PFSK-1 (cell line): ENCODE data around the gene ABCB8.

ENCODE experiments used
- FOXP2 ChIP-seq: optimal IDR thresholded peaks from 2 replicates; pipeline ENCODE3; 2011; ENCODE audit warnings: borderline replicate concordance, control low read depth, inconsistent platforms; ENCODE audit not compliant: insufficient read depth; ENCODE audit errors: extremely low read length, extremely low read depth
- POLR2AphosphoS5 ChIP-seq: IDR thresholded peaks from 2 replicates; pipeline ENCODE4 v1.6.1; 2012; ENCODE audit warnings: low read depth, mild to moderate bottlenecking, control low read depth, low read length, moderate library complexity
- SIN3A ChIP-seq: IDR thresholded peaks from 2 replicates; pipeline ENCODE4 v1.6.1; 2012; ENCODE audit warnings: mild to moderate bottlenecking, low read length, moderate library complexity, borderline replicate concordance; ENCODE audit not compliant: insufficient read depth
- TAF1 ChIP-seq: IDR thresholded peaks from 2 replicates; pipeline ENCODE4 v1.6.1; 2012; ENCODE audit warnings: low read length, control low read depth, borderline replicate concordance; ENCODE audit not compliant: insufficient read depth
- TF ChIP-seq, protein P1 (sequence below), 2 experiments: IDR thresholded peaks; 2 replicates each; pipeline versions ENCODE4 v1.6.1 to v1.8.0; 2011 to 2012; ENCODE audit warnings: low read depth in 2 of 2, low read length in 2 of 2, control low read depth in 1 of 2, inconsistent platforms in 1 of 2, mild to moderate bottlenecking in 1 of 2, moderate library complexity in 1 of 2; ENCODE audit not compliant: insufficient read depth in 1 of 2

DNA sequence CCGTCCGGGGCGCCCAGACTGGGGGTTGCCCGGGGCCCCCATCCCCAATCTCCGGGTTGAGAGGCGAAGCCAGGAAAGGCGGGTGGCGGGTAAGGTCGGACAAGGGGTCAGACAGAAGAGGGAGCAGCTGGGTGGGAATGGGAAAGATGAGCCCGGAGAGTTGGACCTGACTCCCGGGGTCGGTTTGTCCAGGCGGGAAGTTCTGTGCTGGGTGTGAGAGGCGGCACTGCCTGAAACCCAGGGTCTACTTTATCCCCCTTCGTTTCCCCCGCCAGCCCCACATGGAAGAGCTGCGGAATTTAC, 31.8 kb downstream of the ABCB8 start:
- TF ChIP-seq, protein P1, sequence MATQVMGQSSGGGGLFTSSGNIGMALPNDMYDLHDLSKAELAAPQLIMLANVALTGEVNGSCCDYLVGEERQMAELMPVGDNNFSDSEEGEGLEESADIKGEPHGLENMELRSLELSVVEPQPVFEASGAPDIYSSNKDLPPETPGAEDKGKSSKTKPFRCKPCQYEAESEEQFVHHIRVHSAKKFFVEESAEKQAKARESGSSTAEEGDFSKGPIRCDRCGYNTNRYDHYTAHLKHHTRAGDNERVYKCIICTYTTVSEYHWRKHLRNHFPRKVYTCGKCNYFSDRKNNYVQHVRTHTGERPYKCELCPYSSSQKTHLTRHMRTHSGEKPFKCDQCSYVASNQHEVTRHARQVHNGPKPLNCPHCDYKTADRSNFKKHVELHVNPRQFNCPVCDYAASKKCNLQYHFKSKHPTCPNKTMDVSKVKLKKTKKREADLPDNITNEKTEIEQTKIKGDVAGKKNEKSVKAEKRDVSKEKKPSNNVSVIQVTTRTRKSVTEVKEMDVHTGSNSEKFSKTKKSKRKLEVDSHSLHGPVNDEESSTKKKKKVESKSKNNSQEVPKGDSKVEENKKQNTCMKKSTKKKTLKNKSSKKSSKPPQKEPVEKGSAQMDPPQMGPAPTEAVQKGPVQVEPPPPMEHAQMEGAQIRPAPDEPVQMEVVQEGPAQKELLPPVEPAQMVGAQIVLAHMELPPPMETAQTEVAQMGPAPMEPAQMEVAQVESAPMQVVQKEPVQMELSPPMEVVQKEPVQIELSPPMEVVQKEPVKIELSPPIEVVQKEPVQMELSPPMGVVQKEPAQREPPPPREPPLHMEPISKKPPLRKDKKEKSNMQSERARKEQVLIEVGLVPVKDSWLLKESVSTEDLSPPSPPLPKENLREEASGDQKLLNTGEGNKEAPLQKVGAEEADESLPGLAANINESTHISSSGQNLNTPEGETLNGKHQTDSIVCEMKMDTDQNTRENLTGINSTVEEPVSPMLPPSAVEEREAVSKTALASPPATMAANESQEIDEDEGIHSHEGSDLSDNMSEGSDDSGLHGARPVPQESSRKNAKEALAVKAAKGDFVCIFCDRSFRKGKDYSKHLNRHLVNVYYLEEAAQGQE (IDR thresholded peaks at IDR 0.05; ENCODE audit: insufficient read depth in 1 of 2, low read depth in 2 of 2, low read length in 2 of 2): no peak
- TF ChIP-seq SIN3A: no peak
- TF ChIP-seq TAF1: no peak
- TF ChIP-seq POLR2AphosphoS5: no peak; the same call in 1 of the 2 replicates
- no peak for TF ChIP-seq FOXP2
